CD8-positive, alpha-beta memory T cell (primary cell): ENCODE measurements around the gene SGK1. TPM values are rescaled to one million over a fixed set of nuclear protein-coding genes. Genes with fewer than 3 reads are reported as not detected.
"Not testable (repeated sequence)": the region's sequence is repeated elsewhere in the genome, so short reads cannot be mapped to it uniquely, and the experiment has no call there.

ENCODE experiments used
- CTCF ChIA-PET: fragments of 350-600 bp; sonication (Branson Sonifier 250); formaldehyde crosslinking; loops from one replicate; lab custom pipeline; 2021; ENCODE audit warnings: antibody characterized with exemption; lab: Charles Lee
- POLR2A ChIA-PET: fragments of 350-600 bp; sonication (Branson Sonifier 250); formaldehyde crosslinking; loops from one replicate; lab custom pipeline; 2021; ENCODE audit warnings: antibody characterized with exemption; lab: Charles Lee
- DNase-seq, 5 donors: peaks; one replicate each; pipeline versions ENCODE4 v3.0.0 to v3.0.0-alpha.2; 2020 to 2022; ENCODE audit warnings: mixed read lengths in 1 of 5
- H3K27ac ChIP-seq: one replicate; pipeline ENCODE4 v1.7.0; 2013; ENCODE audit warnings: low read depth, mild to moderate bottlenecking, low read length, moderate library complexity
- H3K27me3 ChIP-seq: 2 replicates; pipeline ENCODE4 v1.7.0; 2013; ENCODE audit warnings: low read length, mild to moderate bottlenecking; ENCODE audit not compliant: insufficient read depth, poor library complexity, severe bottlenecking
- H3K36me3 ChIP-seq: 2 replicates; pipeline ENCODE4 v1.7.0; 2013; ENCODE audit warnings: mild to moderate bottlenecking, low read length, moderate library complexity; ENCODE audit not compliant: insufficient read depth
- H3K4me1 ChIP-seq: 2 replicates; pipeline ENCODE4 v1.7.0; 2013; ENCODE audit warnings: mild to moderate bottlenecking, low read length, moderate library complexity; ENCODE audit not compliant: insufficient read depth
- H3K4me3 ChIP-seq: 2 replicates; pipeline ENCODE4 v1.7.0; 2013; ENCODE audit warnings: mild to moderate bottlenecking, low read length
- H3K9me3 ChIP-seq: 2 replicates; pipeline ENCODE4 v1.7.0; 2013; ENCODE audit warnings: mild to moderate bottlenecking, low read length
- H3K27ac Mint-ChIP-seq, 8 donors: one replicate each; pipeline ENCODE4 v1.8.0; 2020 to 2021; ENCODE audit warnings: mixed read lengths in 8 of 8, mild to moderate bottlenecking in 6 of 8, inconsistent platforms in 3 of 8, moderate library complexity in 3 of 8
- H3K27me3 Mint-ChIP-seq, 2 donors: one replicate each; pipeline ENCODE4 v1.8.0; 2020 to 2021; ENCODE audit warnings: mixed read lengths in 2 of 2, mild to moderate bottlenecking in 1 of 2, moderate library complexity in 1 of 2
- H3K36me3 Mint-ChIP-seq, 3 donors: one replicate each; pipeline ENCODE4 v1.8.0; 2020 to 2021; ENCODE audit warnings: mixed read lengths in 3 of 3, inconsistent platforms in 1 of 3, mild to moderate bottlenecking in 1 of 3
- H3K4me1 Mint-ChIP-seq, 3 donors: one replicate each; pipeline ENCODE4 v1.8.0; 2020 to 2021; ENCODE audit warnings: mixed read lengths in 3 of 3, inconsistent platforms in 1 of 3, mild to moderate bottlenecking in 1 of 3
- H3K4me3 Mint-ChIP-seq, 7 donors: one replicate each; pipeline ENCODE4 v1.8.0; 2020 to 2021; ENCODE audit warnings: mixed read lengths in 7 of 7, mild to moderate bottlenecking in 6 of 7, moderate library complexity in 4 of 7, inconsistent platforms in 2 of 7
- H3K9me3 Mint-ChIP-seq, 5 donors: one replicate each; pipeline ENCODE4 v1.8.0; 2020 to 2022; ENCODE audit warnings: mixed read lengths in 5 of 5, mild to moderate bottlenecking in 3 of 5, moderate library complexity in 2 of 5, inconsistent platforms in 1 of 5
- polyA plus RNA-seq: library from polyadenylated mRNA; unstranded; fragments of 300-500 nt; fragmentation: Illumina TruSeq; gene quantifications from one replicate; pipeline ENCODE4 v1.2.3, GENCODE V29; 2021
- total RNA-seq, 2 experiments: library from RNA; stranded (reverse); gene quantifications; one replicate each; pipeline ENCODE4 v1.2.3, GENCODE V29; 2021

SGK1 gene
- total and polyA plus RNA-seq, 3 experiments from 2014 or later = 3.8 to 36.7 (median 36.5) TPM

DNA sequence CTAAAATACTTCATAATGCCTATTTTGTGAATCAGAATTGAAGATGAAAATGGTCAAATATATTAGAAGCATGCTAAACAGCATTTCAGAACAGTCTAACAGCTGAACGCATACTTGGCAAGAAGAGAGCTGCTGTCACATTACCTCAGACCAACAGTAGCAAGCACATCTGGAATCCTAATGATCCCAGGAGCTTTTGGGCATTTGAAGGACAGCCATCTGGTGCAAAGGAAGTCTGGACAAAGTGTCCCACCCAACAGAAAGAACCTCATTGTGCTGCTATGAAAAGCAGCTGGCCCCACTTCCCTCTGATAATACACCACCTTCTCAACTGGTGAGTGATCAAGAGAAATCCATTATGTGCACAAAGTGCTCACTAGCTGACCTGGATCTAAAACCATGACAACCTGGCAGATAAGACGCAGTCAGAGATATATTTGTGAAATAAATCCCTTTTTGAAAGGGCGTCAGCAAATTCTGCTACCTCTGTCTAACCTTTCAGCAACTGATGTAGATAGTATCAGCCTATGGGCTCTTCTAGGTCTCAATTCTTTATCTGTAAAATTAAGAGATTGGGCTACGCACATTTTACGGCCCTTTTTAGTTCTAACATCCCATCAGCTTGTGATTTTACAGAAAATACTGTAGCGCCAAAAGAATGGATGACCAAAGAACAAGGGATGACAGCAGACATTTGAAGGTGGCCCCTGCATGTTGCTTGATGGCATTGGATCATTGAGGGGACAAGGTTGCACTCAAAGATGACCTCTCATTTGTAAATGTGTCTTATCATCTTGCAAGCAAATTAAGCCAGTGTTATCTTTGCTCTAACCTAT lies 78.7 kb downstream of the SGK1 start:
- peaks cover 0 to 3% (median 2%) of the 10 kb centered on the region in 3 donors for H3K36me3 Mint-ChIP-seq
- no peak for DNase-seq
- POLR2A ChIA-PET = interaction anchor here (0.7 to 1.1 kb wide), 2 partner anchors 9 to 22 kb away, joined by 3 to 9 read pairs; no protein-coding TSS in a partner anchor
- H3K4me3 Mint-ChIP-seq = peak overlapping the region in 5 of 7 donors; percentile 1 to 44 (median 23)
- Histone ChIP-seq H3K36me3 (no peaks in the 10 kb centered on the region), H3K27ac (no peak overlapping the region), H3K9me3 (no peaks in the 10 kb centered on the region), H3K27me3 (no peaks in the 10 kb centered on the region), H3K4me3 (no peak overlapping the region), H3K4me1 (peaks cover 37% of the 10 kb centered on the region)
- no peaks in the 10 kb centered on the region for H3K9me3 Mint-ChIP-seq
- CTCF ChIA-PET = interaction anchor here (0.7 kb wide), 1 partner anchor 51 kb away, joined by 4 read pairs; no protein-coding TSS in a partner anchor
- H3K4me1 Mint-ChIP-seq = peaks cover 32 to 51% (median 45%) of the 10 kb centered on the region in 3 donors
- peak overlapping the region in 7 of 8 donors; percentile 59 to 96 (median 84) for H3K27ac Mint-ChIP-seq
- H3K27me3 Mint-ChIP-seq = no peaks in the 10 kb centered on the region

- no peaks in the 10 kb centered on the region for H3K27me3 ChIP-seq
- Mint-ChIP-seq H3K27me3 (no peaks in the 10 kb centered on the region), H3K36me3 (peaks cover 0 to 4% (median 3%) of the 10 kb centered on the region in 3 donors), H3K27ac (no peak overlapping the region), H3K9me3 (no peaks in the 10 kb centered on the region), H3K4me1 (peaks cover 32 to 51% (median 45%) of the 10 kb centered on the region in 3 donors), H3K4me3 (no peak overlapping the region)
- no peak overlapping the region for H3K4me3 ChIP-seq
- H3K4me1 ChIP-seq = peaks cover 37% of the 10 kb centered on the region
- H3K36me3 ChIP-seq = no peaks in the 10 kb centered on the region
- DNase-seq = no peak
- no peak overlapping the region for H3K27ac ChIP-seq
- ChIA-PET POLR2A (no interaction called here), CTCF (no interaction called here)
- H3K9me3 ChIP-seq = no peaks in the 10 kb centered on the region
Observed at GRCh38 chr6:134238006-134238405, 79.9 kb downstream of the SGK1 start.

GRCh38 chr6:134235937-134236751 lies 81.8 kb downstream of the SGK1 start:
- H3K27ac ChIP-seq = peak overlapping the region; percentile 48
- peaks cover 0 to 2% (median 0%) of the 10 kb centered on the region in 3 donors for H3K36me3 Mint-ChIP-seq
- no peaks in the 10 kb centered on the region for H3K27me3 Mint-ChIP-seq
- ChIA-PET POLR2A (interaction anchor here (0.6 kb wide), 1 partner anchor 57 kb away, joined by 3 read pairs; no protein-coding TSS in a partner anchor), CTCF (interaction anchor here (1.0 kb wide), 1 partner anchor 10 kb away, joined by 3 read pairs; no protein-coding TSS in a partner anchor)
- H3K27me3 ChIP-seq = no peaks in the 10 kb centered on the region
- peak overlapping the region in 6 of 8 donors; percentile 6 to 77 (median 52) for H3K27ac Mint-ChIP-seq
- peak in 1 of 5 donors; percentile 11 for DNase-seq
- H3K4me1 Mint-ChIP-seq = peaks cover 27 to 44% (median 43%) of the 10 kb centered on the region in 3 donors
- no peaks in the 10 kb centered on the region for H3K36me3 ChIP-seq
- H3K4me1 ChIP-seq = peaks cover 34% of the 10 kb centered on the region
- H3K4me3 Mint-ChIP-seq = peak overlapping the region in 2 of 7 donors; percentile 30 to 38
- no peak overlapping the region for H3K4me3 ChIP-seq
- no peaks in the 10 kb centered on the region for H3K9me3 Mint-ChIP-seq
- no peaks in the 10 kb centered on the region for H3K9me3 ChIP-seq

GRCh38 chr6:134235334-134235733 lies 82.6 kb downstream of the SGK1 start:
- H3K27ac ChIP-seq = peak overlapping the region; percentile 48
- peaks cover 19 to 36% (median 35%) of the 10 kb centered on the region in 3 donors for H3K4me1 Mint-ChIP-seq
- H3K9me3 ChIP-seq, H3K27me3 Mint-ChIP-seq, DNase-seq, H3K4me3 Mint-ChIP-seq, POLR2A ChIA-PET, H3K4me3 ChIP-seq, CTCF ChIA-PET, H3K9me3 Mint-ChIP-seq, H3K27me3 ChIP-seq, H3K36me3 ChIP-seq, H3K36me3 Mint-ChIP-seq: not testable (repeated sequence)
- peak overlapping the region in 2 of 8 donors; percentile 25 to 57 for H3K27ac Mint-ChIP-seq
- H3K4me1 ChIP-seq = peaks cover 26% of the 10 kb centered on the region

DNA sequence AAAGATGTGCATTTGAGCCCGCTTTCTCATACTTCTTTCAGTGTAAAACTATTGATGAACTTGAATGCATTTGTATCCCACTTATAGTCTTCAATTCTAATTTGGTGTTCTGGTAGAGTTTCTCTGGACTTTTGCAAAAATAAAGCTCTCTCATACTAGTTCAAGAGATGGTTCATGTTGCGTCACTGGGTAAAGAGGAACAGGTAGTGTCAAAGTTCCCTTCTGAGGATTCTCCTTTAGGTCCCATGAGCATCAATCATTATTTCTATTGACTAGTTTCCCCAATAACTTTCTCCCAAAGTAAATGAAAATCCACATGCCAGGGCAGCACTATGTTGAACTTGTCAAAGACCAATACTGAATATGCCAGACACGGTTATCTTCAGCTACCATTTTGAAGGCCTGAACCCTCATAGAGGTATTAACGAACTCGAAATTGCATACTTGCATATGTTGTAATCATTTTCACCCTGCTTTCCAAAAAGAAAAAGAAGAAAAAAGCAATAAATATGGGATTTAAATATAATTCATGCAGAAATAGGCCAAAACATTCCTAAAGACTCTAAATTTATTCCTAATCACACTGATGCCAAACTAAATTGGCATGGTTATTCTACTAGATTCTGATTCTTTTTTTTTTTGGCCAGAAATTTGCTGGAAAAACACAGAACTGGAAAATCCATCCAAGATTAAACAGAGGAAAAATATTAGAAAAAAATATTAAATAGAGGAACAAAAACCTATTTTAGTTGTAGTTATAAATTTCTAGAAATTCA lies 84.5 kb downstream of the SGK1 start:
- Histone ChIP-seq H3K27ac (no peak overlapping the region), H3K36me3 (no peaks in the 10 kb centered on the region), H3K4me3 (no peak overlapping the region), H3K9me3 (no peaks in the 10 kb centered on the region), H3K27me3 (no peaks in the 10 kb centered on the region), H3K4me1 (peaks cover 10% of the 10 kb centered on the region)
- Mint-ChIP-seq H3K36me3 (peaks cover 0 to 2% (median 0%) of the 10 kb centered on the region in 3 donors), H3K27me3 (no peaks in the 10 kb centered on the region), H3K4me1 (peaks cover 7 to 20% (median 18%) of the 10 kb centered on the region in 3 donors), H3K9me3 (no peaks in the 10 kb centered on the region), H3K27ac (no peak overlapping the region), H3K4me3 (no peak overlapping the region)
- DNase-seq = no peak
- POLR2A ChIA-PET = no interaction called here
- CTCF ChIA-PET = no interaction called here

GRCh38 chr6:134230940-134231339 lies 87.0 kb downstream of the SGK1 start:
- H3K36me3 Mint-ChIP-seq = peaks cover 0 to 2% (median 0%) of the 10 kb centered on the region in 3 donors
- H3K27me3 ChIP-seq = no peaks in the 10 kb centered on the region
- no peak overlapping the region for H3K27ac ChIP-seq
- POLR2A ChIA-PET = interaction anchor here (1.0 kb wide), 1 partner anchor 9 kb away, joined by 7 read pairs; no protein-coding TSS in a partner anchor
- H3K9me3 Mint-ChIP-seq = no peaks in the 10 kb centered on the region
- H3K27me3 Mint-ChIP-seq = no peaks in the 10 kb centered on the region
- H3K9me3 ChIP-seq = no peaks in the 10 kb centered on the region
- H3K4me3 ChIP-seq = no peak overlapping the region
- DNase-seq = no peak
- H3K4me1 Mint-ChIP-seq = peaks cover 3 to 10% (median 9%) of the 10 kb centered on the region in 3 donors
- no peaks in the 10 kb centered on the region for H3K36me3 ChIP-seq
- H3K4me1 ChIP-seq = peaks cover 5% of the 10 kb centered on the region
- H3K4me3 Mint-ChIP-seq = no peak overlapping the region
- H3K27ac Mint-ChIP-seq = no peak overlapping the region
- CTCF ChIA-PET = no interaction called here

- no peak overlapping the region for H3K4me3 ChIP-seq
- CTCF ChIA-PET = interaction anchor here (0.9 kb wide), 1 partner anchor 42 kb away, joined by 3 read pairs; no protein-coding TSS in a partner anchor
- DNase-seq = no peak
- Mint-ChIP-seq H3K4me3 (no peak overlapping the region), H3K27ac (no peak overlapping the region), H3K9me3 (no peaks in the 10 kb centered on the region), H3K36me3 (peaks cover 0 to 2% (median 0%) of the 10 kb centered on the region in 3 donors), H3K4me1 (peaks cover 0 to 5% (median 5%) of the 10 kb centered on the region in 3 donors), H3K27me3 (no peaks in the 10 kb centered on the region)
- H3K4me1 ChIP-seq = no peaks in the 10 kb centered on the region
- no peaks in the 10 kb centered on the region for H3K9me3 ChIP-seq
- no peaks in the 10 kb centered on the region for H3K27me3 ChIP-seq
- POLR2A ChIA-PET = no interaction called here
- no peak overlapping the region for H3K27ac ChIP-seq
- no peaks in the 10 kb centered on the region for H3K36me3 ChIP-seq
Observed at GRCh38 chr6:134230087-134230700, 87.7 kb downstream of the SGK1 start.
